Thyroid gland (tissue), 4 donors: ENCODE data around the gene CDC34.

Experiments
- CTCF ChIP-seq, 6 experiments: fragments of 200-600 bp in 3 of 6; fragments of 450-650 bp in 3 of 6; sonication (generic) in 3 of 6; IDR thresholded peaks; one replicate each; pipeline ENCODE4 v1.5.1; 2016 to 2019; ENCODE audit warnings: antibody characterized with exemption in 6 of 6, mild to moderate bottlenecking in 2 of 6, inconsistent platforms in 1 of 6, moderate library complexity in 1 of 6
- POLR2A ChIP-seq, 2 donors: fragments of 450-650 bp; IDR thresholded peaks; one replicate each; pipeline ENCODE4 v1.6.1; 2017; ENCODE audit warnings: antibody characterized with exemption in 2 of 2, mild to moderate bottlenecking in 2 of 2, moderate library complexity in 1 of 2

- TF ChIP-seq CTCF (IDR thresholded peaks at IDR 0.05), result no peak
- no peak for TF ChIP-seq POLR2A (IDR thresholded peaks at IDR 0.05)
Observed at GRCh38 chr19:577439-578392, 46.2 kb downstream of the CDC34 start.
